B cell (primary cell): ENCODE data around the gene EDN3.

Experiments used
- EZH2 ChIP-seq: IDR thresholded peaks from 2 replicates; pipeline ENCODE4 v1.6.1; 2012; ENCODE audit warnings: borderline replicate concordance, low read depth, mild to moderate bottlenecking, moderate library complexity, low read length; ENCODE audit not compliant: insufficient read depth, poor library complexity, severe bottlenecking
- TF ChIP-seq, protein P1 (sequence below): fragments of 200-600 bp; IDR thresholded peaks from one replicate; pipeline ENCODE4 v1.8.0; 2022; ENCODE audit warnings: antibody characterized with exemption, mild to moderate bottlenecking

DNA sequence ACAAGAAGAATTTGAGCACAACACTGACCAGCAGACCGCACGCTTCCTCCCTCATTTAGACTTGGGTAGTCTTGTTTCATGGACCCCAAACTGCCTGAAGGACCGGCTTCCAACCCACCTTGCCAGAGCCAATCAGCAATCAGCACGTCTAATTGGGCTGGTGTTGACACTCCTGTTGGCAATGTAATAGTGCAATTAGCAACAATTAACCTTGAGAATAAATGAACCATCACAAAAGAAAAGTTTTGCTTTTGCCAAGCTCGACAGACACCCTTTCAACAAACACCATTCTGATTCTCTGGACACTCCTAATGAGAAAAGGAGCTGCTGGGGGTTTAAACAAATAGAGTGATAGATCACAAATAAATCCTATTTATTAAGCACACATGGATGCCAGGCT lies 61.0 kb downstream of the EDN3 start:
- TF ChIP-seq, protein P1, sequence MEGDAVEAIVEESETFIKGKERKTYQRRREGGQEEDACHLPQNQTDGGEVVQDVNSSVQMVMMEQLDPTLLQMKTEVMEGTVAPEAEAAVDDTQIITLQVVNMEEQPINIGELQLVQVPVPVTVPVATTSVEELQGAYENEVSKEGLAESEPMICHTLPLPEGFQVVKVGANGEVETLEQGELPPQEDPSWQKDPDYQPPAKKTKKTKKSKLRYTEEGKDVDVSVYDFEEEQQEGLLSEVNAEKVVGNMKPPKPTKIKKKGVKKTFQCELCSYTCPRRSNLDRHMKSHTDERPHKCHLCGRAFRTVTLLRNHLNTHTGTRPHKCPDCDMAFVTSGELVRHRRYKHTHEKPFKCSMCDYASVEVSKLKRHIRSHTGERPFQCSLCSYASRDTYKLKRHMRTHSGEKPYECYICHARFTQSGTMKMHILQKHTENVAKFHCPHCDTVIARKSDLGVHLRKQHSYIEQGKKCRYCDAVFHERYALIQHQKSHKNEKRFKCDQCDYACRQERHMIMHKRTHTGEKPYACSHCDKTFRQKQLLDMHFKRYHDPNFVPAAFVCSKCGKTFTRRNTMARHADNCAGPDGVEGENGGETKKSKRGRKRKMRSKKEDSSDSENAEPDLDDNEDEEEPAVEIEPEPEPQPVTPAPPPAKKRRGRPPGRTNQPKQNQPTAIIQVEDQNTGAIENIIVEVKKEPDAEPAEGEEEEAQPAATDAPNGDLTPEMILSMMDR, result no peak
- TF ChIP-seq EZH2, result no peak
